GM12878 (cell line): ENCODE data around the gene OPRPN. TPM values are rescaled to one million over a fixed set of nuclear protein-coding genes. Genes with fewer than 3 reads are reported as not detected.

ENCODE experiments used
- ATAC-seq: fragments of 200-7000 bp; cut with Tn5 transposase; 3 replicates; pipeline ENCODE4 v1.9.1; 2020; ENCODE audit warnings: mild to moderate bottlenecking, moderate library complexity
- BruUV-seq: library from RNA; stranded (reverse); fragments of 400-500 nt; replicated peaks from 2 replicates; lab custom pipeline; 2021; lab: Mats Ljungman, UMichigan
- CTCF ChIA-PET: fragments of 300-600 bp; sonication (Branson Sonifier 250); formaldehyde crosslinking; extraction: SDS; loops from one replicate; lab custom pipeline; 2021; ENCODE audit warnings: inconsistent platforms; lab: Yijun Ruan, JAX
- POLR2A ChIA-PET: fragments of 350-600 bp; formaldehyde crosslinking; extraction: SDS; loops from one replicate; lab custom pipeline; 2021; ENCODE audit warnings: inconsistent platforms; lab: Charles Lee
- RAD21 ChIA-PET: fragments of 300-600 bp; sonication (Branson Sonifier 250); formaldehyde crosslinking; loops from one replicate; lab custom pipeline; 2023; ENCODE audit warnings: antibody characterized with exemption; ENCODE audit not compliant: unreplicated experiment; lab: Charles Lee
- SMC1A ChIA-PET: fragments of 300-600 bp; sonication (Branson Sonifier 250); formaldehyde crosslinking; loops from one replicate; lab custom pipeline; 2023; ENCODE audit not compliant: unreplicated experiment, uncharacterized antibody; lab: Charles Lee
- DNase-seq: peaks from one replicate; pipeline ENCODE4 v3.0.0-alpha.2; 2011; ENCODE audit warnings: low read depth, low spot score
- FAIRE-seq: peaks from 3 replicates; lab custom pipeline; 2011; peaks lifted over from hg19 to GRCh38; lab: Jason Lieb, UNC
- H2AFZ ChIP-seq: 2 replicates; pipeline ENCODE4 v1.6.0; 2011; ENCODE audit warnings: low read depth, low read length, control low read depth; ENCODE audit not compliant: control insufficient read depth
- H3K27ac ChIP-seq: 2 replicates; pipeline ENCODE4 v1.5.1; 2011; ENCODE audit warnings: control low read depth; ENCODE audit not compliant: control insufficient read depth, insufficient read depth
- H3K27me3 ChIP-seq, 2 experiments: replicated peaks in 1 of 2; 2 replicates each; pipeline versions ENCODE4 v1.6.0 to v1.6.1; 2011; ENCODE audit warnings: low read length in 1 of 2; ENCODE audit not compliant: control insufficient read depth in 2 of 2, insufficient read depth in 2 of 2
- H3K36me3 ChIP-seq, 2 experiments: 2 replicates each; pipeline ENCODE4 v1.5.1; 2011; ENCODE audit warnings: low read length in 1 of 2; ENCODE audit not compliant: control insufficient read depth in 2 of 2, insufficient read depth in 2 of 2
- H3K4me1 ChIP-seq: 2 replicates; pipeline ENCODE4 v1.6.1; 2011; ENCODE audit warnings: mild to moderate bottlenecking, low read length, moderate library complexity, mixed read lengths; ENCODE audit not compliant: control insufficient read depth, insufficient read depth
- H3K4me2 ChIP-seq: 2 replicates; pipeline ENCODE4 v1.6.0; 2011; ENCODE audit warnings: control low read depth; ENCODE audit not compliant: control insufficient read depth, insufficient read depth
- H3K4me3 ChIP-seq: fragments of 200-600 bp; sonication (generic); 2 replicates; pipeline ENCODE4 v1.5.1; 2016
- H3K79me2 ChIP-seq: 2 replicates; pipeline ENCODE4 v1.6.0; 2011; ENCODE audit warnings: low read length; ENCODE audit not compliant: control insufficient read depth, insufficient read depth
- H3K9ac ChIP-seq: 2 replicates; pipeline ENCODE4 v1.8.0; 2011; ENCODE audit warnings: low read length, control low read depth, mixed read lengths; ENCODE audit not compliant: control insufficient read depth, insufficient read depth
- H3K9me3 ChIP-seq: replicated peaks from 3 replicates; pipeline ENCODE4 v1.5.1; 2011; ENCODE audit warnings: mild to moderate bottlenecking, low read length; ENCODE audit not compliant: control insufficient read depth, insufficient read depth
- H4K20me1 ChIP-seq: 2 replicates; pipeline ENCODE4 v1.6.0; 2011; ENCODE audit not compliant: control insufficient read depth, insufficient read depth
- ATF3 ChIP-seq: IDR thresholded peaks from 2 replicates; pipeline ENCODE4 v1.6.1; 2011; ENCODE audit warnings: low read depth, mild to moderate bottlenecking, low read length, moderate library complexity, borderline replicate concordance; ENCODE audit errors: extremely low read depth
- CHD2 ChIP-seq: IDR thresholded peaks from 2 replicates; pipeline ENCODE4 v1.6.1; 2011; ENCODE audit warnings: low read depth, low read length, improper control_type of control experiment, borderline replicate concordance
- EZH2 ChIP-seq: IDR thresholded peaks from 2 replicates; pipeline ENCODE4 v1.6.1; 2012; ENCODE audit warnings: low read depth, mild to moderate bottlenecking, control low read depth, inconsistent platforms, low read length, borderline replicate concordance; ENCODE audit not compliant: control insufficient read depth
- POU2F2 ChIP-seq: IDR thresholded peaks from 3 replicates; pipeline ENCODE4 v1.6.1; 2011; ENCODE audit warnings: low read depth, mild to moderate bottlenecking, low read length, borderline replicate concordance
- RB1 ChIP-seq: fragments of 450-650 bp; formaldehyde crosslinking; IDR thresholded peaks from 2 replicates; pipeline ENCODE4 v1.6.1; 2017; ENCODE audit warnings: mild to moderate bottlenecking, borderline replicate concordance
- TCF12 ChIP-seq: IDR thresholded peaks from 2 replicates; pipeline ENCODE4 v1.6.1; 2011; ENCODE audit warnings: low read depth, mild to moderate bottlenecking, low read length
- WGBS: methylation state at CpG from one replicate; pipeline ENCODE4 v1.1.6; 2016; ENCODE audit warnings: low lambda C conversion rate; ENCODE audit not compliant: insufficient replicate concordance, insufficient coverage; ENCODE audit errors: missing lambda C conversion rate; 5-methylcytosine and 5-hydroxymethylcytosine counted together
- in situ Hi-C: fragments of 300-500 bp; cut with MboI; formaldehyde crosslinking; loops from 9 replicates; pipeline ENCODE4 v1.14.3; 2018; ENCODE audit warnings: mixed read lengths
- intact Hi-C: fragments of 100-400 bp; cut with micrococcal nuclease; formaldehyde crosslinking; loops from one replicate; pipeline ENCODE4 v1.14.2; 2022; ENCODE audit not compliant: unreplicated experiment
- polyA plus RNA-seq, 11 experiments: library from polyadenylated mRNA; depleted of rRNA in 4 of 11; unstranded in 6 of 11; stranded (reverse) in 5 of 11; fragments of >200 nt; fragmentation: Nextera tagmentation in 4 of 11; fragmentation: Illumina TruSeq in 1 of 11; extraction: Ambion mirVana in 4 of 11; extraction: Trizol in 1 of 11; gene quantifications; 1 replicate in 1 of 11; 2 replicates in 10 of 11; pipeline versions ENCODE4 v1.2.1 to v1.2.3, GENCODE V29; 2011 to 2016; ENCODE audit warnings: inconsistent platforms in 2 of 11, missing spikeins in 2 of 11, low read depth in 1 of 11
- total RNA-seq, 4 experiments: library from RNA; depleted of rRNA in 3 of 4; stranded (reverse); fragments of >200 nt in 3 of 4; fragmentation: Illumina TruSeq in 1 of 4; extraction: Trizol in 1 of 4; gene quantifications; 2 replicates each; pipeline versions ENCODE4 v1.2.1 to v1.2.3, GENCODE V29; 2013 to 2021

Gene OPRPN
- total and polyA plus RNA-seq, 10 of the 15 experiments (the other 5 are each of a cell fraction or from before 2014, with no cell fraction given): 0.16 to 0.33 TPM; not detected in 8

- TF ChIP-seq CHD2: no peak
- no peak for TF ChIP-seq RB1
Observed at GRCh38 chr4:70371987-70372386, 25.8 kb upstream of the OPRPN start (continued).

GRCh38 chr4:70372760-70373159 is 25.0 kb upstream of the OPRPN start:
- TF ChIP-seq EZH2: no peak
- TF ChIP-seq POU2F2: peak; percentile 79; the same call in 1 of the 3 replicates
- ChIA-PET CTCF (no interaction called here), RAD21 (no interaction called here), POLR2A (no interaction called here), SMC1A (no interaction called here)
- WGBS: 3% methylated on average over 3 of the region's 3 CpGs
- no peaks in the 10 kb centered on the region for H3K27me3 ChIP-seq
- ATAC-seq (peak; percentile 83), DNase-seq (no peak), FAIRE-seq (no peak)
- no peaks in the 10 kb centered on the region for H4K20me1 ChIP-seq
- in situ Hi-C loops (no loop called here), intact Hi-C loops (no loop called here)
- H3K4me1 ChIP-seq: no peaks in the 10 kb centered on the region
- H3K79me2 ChIP-seq: no peaks in the 10 kb centered on the region
- H3K4me3 ChIP-seq: no peak overlapping the region
- no peak overlapping the region for H3K27ac ChIP-seq
- no peaks in the 10 kb centered on the region for H3K9me3 ChIP-seq
- no peak overlapping the region for H3K4me2 ChIP-seq
- BruUV-seq: no TSS peak
- H3K9ac ChIP-seq: no peak overlapping the region
- no peak overlapping the region for H2AFZ ChIP-seq
- no peaks in the 10 kb centered on the region for H3K36me3 ChIP-seq

GRCh38 chr4:70380578-70380977 is 17.2 kb upstream of the OPRPN start:
- Histone ChIP-seq H3K27me3 (no peaks in the 10 kb centered on the region), H3K9ac (no peak overlapping the region), H4K20me1 (no peaks in the 10 kb centered on the region)
- ChIA-PET SMC1A (interaction anchor here (0.7 to 1.1 kb wide), 4 partner anchors 12 to 16 kb away, joined by 3 to 4 read pairs (median 3); no protein-coding TSS in a partner anchor), RAD21 (no interaction called here), POLR2A (interaction anchor here (0.6 kb wide), 1 partner anchor 1045 kb away, joined by 3 read pairs; no protein-coding TSS in a partner anchor)
- no TSS peak for BruUV-seq
- intact Hi-C loops: no loop called here
- no peak for ATAC-seq
- FAIRE-seq: no peak
- TF ChIP-seq TCF12 (no peak), ATF3 (no peak)
- TF ChIP-seq, all 136 proteins: peak for 0
- no peak overlapping the region for H2AFZ ChIP-seq
- H3K9me3 ChIP-seq: no peaks in the 10 kb centered on the region
- 27% methylated on average over 3 of the region's 3 CpGs for whole genome bisulfite sequencing
- no peak overlapping the region for H3K4me2 ChIP-seq
- DNase-seq: no peak
- no peaks in the 10 kb centered on the region for H3K79me2 ChIP-seq
- in situ Hi-C loops: no loop called here
- H3K27ac ChIP-seq: no peak overlapping the region
- H3K36me3 ChIP-seq: no peaks in the 10 kb centered on the region
- no peak overlapping the region for H3K4me3 ChIP-seq
- H3K4me1 ChIP-seq: no peaks in the 10 kb centered on the region
- CTCF ChIA-PET: no interaction called here
